Endodermal cell (in vitro differentiated cells): ENCODE measurements around the gene BCL6. TPM values are rescaled to one million over a fixed set of nuclear protein-coding genes. Genes with fewer than 3 reads are reported as not detected.

Experiments
- DNase-seq: peaks from one replicate; pipeline ENCODE4 v3.0.0-alpha.2; 2017
- H3K27ac ChIP-seq: 2 replicates; pipeline ENCODE4 v1.5.1; 2013; ENCODE audit warnings: mild to moderate bottlenecking, low read depth, low read length, moderate library complexity
- H3K27me3 ChIP-seq: 2 replicates; pipeline ENCODE4 v1.6.1; 2013; ENCODE audit warnings: mild to moderate bottlenecking, low read length, moderate library complexity; ENCODE audit not compliant: insufficient read depth, control insufficient read depth, poor library complexity, severe bottlenecking
- H3K36me3 ChIP-seq: 2 replicates; pipeline ENCODE4 v1.7.0; 2013; ENCODE audit warnings: mild to moderate bottlenecking, low read length, moderate library complexity; ENCODE audit not compliant: control insufficient read depth, insufficient read depth
- H3K4me1 ChIP-seq: one replicate; pipeline ENCODE4 v1.7.0; 2013; ENCODE audit warnings: low read length; ENCODE audit not compliant: control insufficient read depth, insufficient read depth
- H3K4me3 ChIP-seq: 2 replicates; pipeline ENCODE4 v1.5.1; 2013; ENCODE audit warnings: mild to moderate bottlenecking, low read length, moderate library complexity
- H3K9ac ChIP-seq: 2 replicates; pipeline ENCODE4 v1.6.1; 2013; ENCODE audit warnings: mild to moderate bottlenecking, low read length, moderate library complexity; ENCODE audit not compliant: poor library complexity, severe bottlenecking; ENCODE audit errors: extremely low read depth
- H3K9me3 ChIP-seq: 2 replicates; pipeline ENCODE4 v1.6.1; 2013; ENCODE audit warnings: mild to moderate bottlenecking, low read length, moderate library complexity; ENCODE audit not compliant: control insufficient read depth
- H3K27ac Mint-ChIP-seq: 2 replicates; pipeline ENCODE4 v1.8.0; 2020; ENCODE audit warnings: mixed read lengths
- H3K27me3 Mint-ChIP-seq: 2 replicates; pipeline ENCODE4 v1.8.0; 2021; ENCODE audit warnings: mild to moderate bottlenecking, mixed read lengths; ENCODE audit not compliant: insufficient read depth
- H3K36me3 Mint-ChIP-seq: 2 replicates; pipeline ENCODE4 v1.8.0; 2020; ENCODE audit warnings: low read depth, mixed read lengths
- H3K4me1 Mint-ChIP-seq: 2 replicates; pipeline ENCODE4 v1.8.0; 2020; ENCODE audit warnings: mixed read lengths
- H3K4me3 Mint-ChIP-seq: 2 replicates; pipeline ENCODE4 v1.8.0; 2020; ENCODE audit warnings: mild to moderate bottlenecking, moderate library complexity, mixed read lengths
- H3K9me3 Mint-ChIP-seq: 2 replicates; pipeline ENCODE4 v1.8.0; 2020; ENCODE audit warnings: mild to moderate bottlenecking, mixed read lengths
- CTCF ChIP-seq: fragments of 200-600 bp; sonication (generic); conservative IDR thresholded peaks from 2 replicates; pipeline ENCODE4 v1.5.0; 2021; ENCODE audit warnings: antibody characterized with exemption, mild to moderate bottlenecking
- WGBS, 2 experiments: methylation state at CpG; one replicate each; pipeline versions ENCODE4 v1.1.5 to v1.1.7; 2013; ENCODE audit warnings: missing lambda C conversion rate in 2 of 2, mixed read lengths in 1 of 2; ENCODE audit not compliant: insufficient coverage in 1 of 2, insufficient read length in 1 of 2; 5-methylcytosine and 5-hydroxymethylcytosine counted together
- total RNA-seq, 2 donors: library from RNA; stranded (reverse); fragmentation: NEBNext Ultra II Directional in 1 of 2; extraction: Animal tissue kit (Norgen Biotek cat#: 25700) in 1 of 2; gene quantifications; 2 replicates in 1 of 2; 3 replicates in 1 of 2; pipeline ENCODE4 v1.2.1, GENCODE V29; 2021

Gene BCL6
- total RNA-seq, 2 donors from 2014 or later: 3.8 to 3.9 TPM

GRCh38 chr3:187734841-187735240 lies 10.4 kb downstream of the BCL6 start:
- WGBS, 2 experiments: 92% methylated on average over 3 of the region's 3 CpGs; no CpG with 5 or more reads in 1 of the 2 experiments
- no peak for TF ChIP-seq CTCF
- H3K27ac Mint-ChIP-seq: no peak overlapping the region
- Histone ChIP-seq H3K9ac (no peak overlapping the region), H3K9me3 (no peaks in the 10 kb centered on the region), H3K36me3 (no peaks in the 10 kb centered on the region), H3K4me1 (peaks cover 7% of the 10 kb centered on the region), H3K27me3 (no peaks in the 10 kb centered on the region), H3K27ac (no peak overlapping the region), H3K4me3 (no peak overlapping the region)
- no peak for DNase-seq
- H3K4me3 Mint-ChIP-seq: no peak overlapping the region
- peaks cover 15% of the 10 kb centered on the region for H3K27me3 Mint-ChIP-seq
- H3K9me3 Mint-ChIP-seq: no peaks in the 10 kb centered on the region
- H3K36me3 Mint-ChIP-seq: no peaks in the 10 kb centered on the region
- H3K4me1 Mint-ChIP-seq: peaks cover 28% of the 10 kb centered on the region

- Histone ChIP-seq H3K9ac (no peak overlapping the region), H3K4me3 (no peak overlapping the region), H3K9me3 (no peaks in the 10 kb centered on the region), H3K27ac (no peak overlapping the region), H3K36me3 (no peaks in the 10 kb centered on the region), H3K27me3 (no peaks in the 10 kb centered on the region), H3K4me1 (peaks cover 7% of the 10 kb centered on the region)
- no peak overlapping the region for H3K27ac Mint-ChIP-seq
- H3K27me3 Mint-ChIP-seq: peaks cover 15% of the 10 kb centered on the region
- peaks cover 28% of the 10 kb centered on the region for H3K4me1 Mint-ChIP-seq
- no peak overlapping the region for H3K4me3 Mint-ChIP-seq
- no peak for TF ChIP-seq CTCF
- WGBS, 2 experiments: 91 to 93% methylated on average over 11 of the region's 11 CpGs
- no peaks in the 10 kb centered on the region for H3K36me3 Mint-ChIP-seq
- H3K9me3 Mint-ChIP-seq: no peaks in the 10 kb centered on the region
- DNase-seq: no peak
Observed at GRCh38 chr3:187733371-187733770, 11.9 kb downstream of the BCL6 start.

GRCh38 chr3:187729598-187729997 lies 15.7 kb downstream of the BCL6 start:
- H3K4me3 Mint-ChIP-seq: no peak overlapping the region
- 95 to 100% methylated on average over 12 of the region's 12 CpGs for WGBS, 2 experiments
- no peak for DNase-seq
- no peaks in the 10 kb centered on the region for H3K36me3 ChIP-seq
- no peaks in the 10 kb centered on the region for H3K27me3 ChIP-seq
- no peaks in the 10 kb centered on the region for H3K36me3 Mint-ChIP-seq
- no peak for TF ChIP-seq CTCF
- no peaks in the 10 kb centered on the region for H3K27me3 Mint-ChIP-seq
- no peaks in the 10 kb centered on the region for H3K4me1 ChIP-seq
- H3K27ac ChIP-seq: no peak overlapping the region
- peaks cover 7% of the 10 kb centered on the region for H3K4me1 Mint-ChIP-seq
- H3K4me3 ChIP-seq: no peak overlapping the region
- no peaks in the 10 kb centered on the region for H3K9me3 Mint-ChIP-seq
- no peaks in the 10 kb centered on the region for H3K9me3 ChIP-seq
- no peak overlapping the region for H3K27ac Mint-ChIP-seq
- H3K9ac ChIP-seq: no peak overlapping the region
